Neutrophil (primary cell): ENCODE data around the gene ANKH.

Experiments
- H3K27ac ChIP-seq: fragments of 200-600 bp; sonication (generic); 2 replicates; pipeline ENCODE4 v1.5.1; 2016; ENCODE audit warnings: mild to moderate bottlenecking, moderate library complexity
- H3K27me3 ChIP-seq: fragments of 200-600 bp; sonication (generic); 2 replicates; pipeline ENCODE4 v1.6.0; 2016; ENCODE audit warnings: mild to moderate bottlenecking
- H3K36me3 ChIP-seq: fragments of 200-600 bp; sonication (generic); 2 replicates; pipeline ENCODE4 v1.5.1; 2017
- H3K4me1 ChIP-seq, 2 experiments: fragments of 200-600 bp in 1 of 2; sonication (generic) in 1 of 2; 1 replicate in 1 of 2; 2 replicates in 1 of 2; pipeline versions ENCODE4 v1.5.1 to v1.6.1; 2013 to 2016; ENCODE audit warnings: low read depth in 1 of 2, low read length in 1 of 2, mild to moderate bottlenecking in 1 of 2, moderate library complexity in 1 of 2; ENCODE audit not compliant: control insufficient read depth in 1 of 2, insufficient read depth in 1 of 2
- H3K4me3 ChIP-seq, 2 experiments: fragments of 200-600 bp in 1 of 2; sonication (generic) in 1 of 2; 1 replicate in 1 of 2; 2 replicates in 1 of 2; pipeline ENCODE4 v1.5.1; 2013 to 2016; ENCODE audit warnings: low read depth in 1 of 2, low read length in 1 of 2, mild to moderate bottlenecking in 1 of 2, moderate library complexity in 1 of 2
- H3K9me3 ChIP-seq: fragments of 200-600 bp; sonication (generic); 2 replicates; pipeline ENCODE4 v1.5.1; 2016
- TF ChIP-seq, protein P1 (sequence below): fragments of 200-600 bp; sonication (generic); IDR thresholded peaks from 2 replicates; pipeline ENCODE4 v1.5.1; 2016; ENCODE audit warnings: antibody characterized with exemption

The ANKH gene

DNA sequence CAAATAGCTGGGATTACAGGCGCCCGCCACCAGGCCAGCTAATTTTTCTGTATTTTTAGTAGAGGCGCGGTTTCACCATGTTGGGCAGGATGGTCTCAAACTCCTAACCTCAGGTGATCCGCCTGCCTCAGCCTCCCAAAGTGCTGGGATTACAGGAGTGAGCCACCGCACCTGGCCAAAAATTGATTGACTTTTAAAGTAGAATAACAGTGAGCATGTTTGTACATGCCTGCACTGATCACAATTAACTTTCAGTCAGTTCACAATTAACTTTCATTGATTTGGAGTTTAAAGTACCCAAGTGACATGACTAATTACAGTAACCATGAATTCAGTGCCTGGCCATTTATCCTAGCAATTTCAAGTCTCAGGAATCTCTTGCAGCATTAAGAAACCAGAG, 61.3 kb downstream of the ANKH start:
- TF ChIP-seq, protein P1, sequence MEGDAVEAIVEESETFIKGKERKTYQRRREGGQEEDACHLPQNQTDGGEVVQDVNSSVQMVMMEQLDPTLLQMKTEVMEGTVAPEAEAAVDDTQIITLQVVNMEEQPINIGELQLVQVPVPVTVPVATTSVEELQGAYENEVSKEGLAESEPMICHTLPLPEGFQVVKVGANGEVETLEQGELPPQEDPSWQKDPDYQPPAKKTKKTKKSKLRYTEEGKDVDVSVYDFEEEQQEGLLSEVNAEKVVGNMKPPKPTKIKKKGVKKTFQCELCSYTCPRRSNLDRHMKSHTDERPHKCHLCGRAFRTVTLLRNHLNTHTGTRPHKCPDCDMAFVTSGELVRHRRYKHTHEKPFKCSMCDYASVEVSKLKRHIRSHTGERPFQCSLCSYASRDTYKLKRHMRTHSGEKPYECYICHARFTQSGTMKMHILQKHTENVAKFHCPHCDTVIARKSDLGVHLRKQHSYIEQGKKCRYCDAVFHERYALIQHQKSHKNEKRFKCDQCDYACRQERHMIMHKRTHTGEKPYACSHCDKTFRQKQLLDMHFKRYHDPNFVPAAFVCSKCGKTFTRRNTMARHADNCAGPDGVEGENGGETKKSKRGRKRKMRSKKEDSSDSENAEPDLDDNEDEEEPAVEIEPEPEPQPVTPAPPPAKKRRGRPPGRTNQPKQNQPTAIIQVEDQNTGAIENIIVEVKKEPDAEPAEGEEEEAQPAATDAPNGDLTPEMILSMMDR, result no peak
- H3K27ac ChIP-seq, result no peak overlapping the region
- H3K4me1 ChIP-seq, result no peaks in the 10 kb centered on the region
- H3K4me3 ChIP-seq, result no peak overlapping the region
- H3K27me3 ChIP-seq, result no peaks in the 10 kb centered on the region
- H3K9me3 ChIP-seq, result no peaks in the 10 kb centered on the region
- no peaks in the 10 kb centered on the region for H3K36me3 ChIP-seq

DNA sequence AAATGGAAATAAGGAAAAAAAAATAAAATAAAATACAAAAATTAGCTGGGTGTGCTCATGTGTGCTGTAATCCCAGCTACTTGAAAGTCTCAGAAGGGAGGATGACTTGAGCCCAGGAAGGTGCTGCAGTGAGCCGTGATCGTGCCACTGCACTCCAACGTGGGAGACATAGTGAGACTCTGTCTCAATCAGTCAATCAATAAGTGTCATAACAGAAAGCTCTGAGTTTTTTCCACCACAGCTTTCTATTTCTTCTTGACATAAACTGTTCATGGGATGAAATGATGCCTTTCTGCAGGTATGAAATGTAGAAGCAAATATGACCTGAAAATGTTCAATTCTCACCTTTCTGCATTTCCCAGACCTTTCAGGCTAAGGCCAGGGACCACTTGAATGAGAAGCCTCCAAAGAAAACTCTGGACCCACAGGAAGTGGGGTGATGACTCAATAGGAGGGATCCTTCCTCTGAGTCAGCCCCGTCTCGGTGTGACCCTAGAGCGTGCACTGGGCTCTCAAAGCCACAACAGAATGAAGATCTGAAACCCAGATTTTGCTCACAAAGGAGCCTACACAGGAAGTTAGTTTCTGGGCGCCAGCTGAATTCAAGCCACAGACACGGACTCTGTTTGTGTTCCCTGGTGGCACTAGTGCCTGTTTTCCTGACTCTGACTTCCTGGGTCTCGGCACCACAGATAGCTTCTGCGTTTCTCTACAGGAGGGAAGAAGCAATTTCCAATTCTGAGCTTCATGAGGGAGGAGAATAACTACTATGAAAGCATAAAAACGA, 62.0 kb downstream of the ANKH start:
- Histone ChIP-seq H3K4me1 (no peaks in the 10 kb centered on the region), H3K36me3 (no peaks in the 10 kb centered on the region), H3K9me3 (no peaks in the 10 kb centered on the region), H3K4me3 (no peak overlapping the region), H3K27ac (no peak overlapping the region), H3K27me3 (no peaks in the 10 kb centered on the region)
- TF ChIP-seq, protein P1, result no peak

- H3K9me3 ChIP-seq, result no peaks in the 10 kb centered on the region
- no peaks in the 10 kb centered on the region for H3K36me3 ChIP-seq
- TF ChIP-seq, protein P1, result no peak
- H3K4me1 ChIP-seq, result no peaks in the 10 kb centered on the region
- H3K27ac ChIP-seq, result no peak overlapping the region
- H3K4me3 ChIP-seq, result no peak overlapping the region
- H3K27me3 ChIP-seq, result no peaks in the 10 kb centered on the region
These were observed 64.1 kb downstream of the ANKH start for GRCh38 chr5:14807471-14807870.

DNA sequence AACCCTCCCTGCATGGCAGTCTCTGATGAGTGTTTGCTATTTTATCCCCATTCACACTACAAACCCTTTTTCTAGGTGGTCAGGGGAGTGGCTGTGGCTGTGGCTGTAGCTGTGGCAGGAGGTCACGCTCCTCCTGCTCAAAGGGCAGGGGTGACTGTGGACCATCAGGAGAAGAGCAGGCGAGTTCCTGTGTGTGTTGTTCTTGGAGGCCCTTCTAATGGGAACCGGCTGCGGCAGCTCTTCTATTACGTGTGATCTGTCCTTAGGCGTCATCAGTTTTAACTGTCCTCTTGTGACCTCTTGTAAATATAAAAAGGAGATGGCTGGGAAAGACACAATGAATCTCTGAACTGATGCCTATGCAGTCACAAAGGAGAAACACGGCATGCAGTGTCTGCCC, 65.1 kb downstream of the ANKH start:
- Histone ChIP-seq H3K27me3 (no peaks in the 10 kb centered on the region), H3K4me3 (no peak overlapping the region), H3K27ac (no peak overlapping the region), H3K4me1 (no peaks in the 10 kb centered on the region), H3K9me3 (no peaks in the 10 kb centered on the region), H3K36me3 (no peaks in the 10 kb centered on the region)
- TF ChIP-seq, protein P1, result no peak

DNA sequence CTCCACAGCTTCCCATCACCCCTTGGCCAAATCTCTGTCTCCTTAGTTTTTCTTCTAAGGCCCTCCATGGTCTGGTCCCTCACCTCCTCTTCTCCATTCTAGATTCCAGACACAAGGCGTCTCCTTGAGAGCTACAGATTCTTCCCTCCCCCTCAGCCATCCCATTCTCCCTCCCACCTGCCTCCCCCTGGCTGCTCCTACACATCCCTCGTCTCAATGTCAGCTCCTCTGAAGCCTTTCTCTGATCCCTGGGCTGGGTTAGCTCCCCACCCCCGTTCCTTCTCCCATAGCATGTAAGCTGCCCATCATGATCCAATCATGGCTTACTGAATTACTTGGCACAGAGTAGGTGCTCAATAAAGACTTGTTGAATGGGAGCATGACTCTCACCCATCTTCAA, 69.0 kb downstream of the ANKH start:
- TF ChIP-seq, protein P1, result no peak
- no peak overlapping the region for H3K27ac ChIP-seq

More for the DNA sequence above, 69.0 kb downstream of the ANKH start:
- Histone ChIP-seq H3K4me3 (no peak overlapping the region), H3K4me1 (no peaks in the 10 kb centered on the region), H3K36me3 (no peaks in the 10 kb centered on the region), H3K27me3 (no peaks in the 10 kb centered on the region), H3K9me3 (no peaks in the 10 kb centered on the region)
